Islet precursor cell (in vitro differentiated cells): ENCODE results near the gene BCL2.

Source experiments
- DNase-seq: peaks from one replicate; pipeline ENCODE4 v3.0.0-alpha.2; 2018

Gene BCL2

DNA sequence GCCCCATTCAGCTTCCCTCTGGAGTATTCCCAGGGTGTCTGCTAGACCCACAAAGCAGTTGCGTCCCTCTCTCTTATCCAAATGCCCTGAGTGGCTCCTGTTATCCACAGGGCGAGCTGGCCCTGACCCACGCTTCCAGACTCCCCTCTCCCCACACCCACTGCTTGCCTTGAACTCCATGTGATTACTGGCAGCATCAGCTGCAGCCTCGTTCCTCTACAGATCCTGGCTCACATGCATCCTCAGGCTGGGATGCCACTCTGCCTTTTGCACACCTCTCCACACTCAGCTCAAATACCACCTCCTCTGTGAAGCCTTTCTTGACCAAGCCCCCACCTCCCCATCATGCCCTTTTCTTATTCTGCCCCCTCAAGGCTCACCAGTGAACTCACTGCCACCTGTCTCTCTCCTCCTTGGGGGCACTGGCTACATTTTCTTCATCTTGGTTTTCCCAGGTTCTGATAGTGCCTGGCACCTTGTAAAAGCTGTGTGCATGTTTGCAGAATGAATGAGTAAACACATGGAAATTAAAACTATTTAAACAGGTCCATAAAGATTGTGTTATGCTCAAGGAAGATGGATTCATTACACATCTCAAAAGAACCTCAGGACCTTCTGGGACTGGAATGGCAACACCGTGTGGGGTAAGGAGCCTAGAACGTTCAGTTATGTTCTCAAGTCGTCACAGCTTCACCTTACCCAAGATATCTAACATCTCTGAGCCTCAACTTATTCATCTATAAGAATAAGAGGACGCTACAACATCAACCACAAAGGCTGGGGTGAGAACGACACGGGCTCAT is 165.0 kb downstream of the BCL2 start:
- no peak for DNase-seq

DNA sequence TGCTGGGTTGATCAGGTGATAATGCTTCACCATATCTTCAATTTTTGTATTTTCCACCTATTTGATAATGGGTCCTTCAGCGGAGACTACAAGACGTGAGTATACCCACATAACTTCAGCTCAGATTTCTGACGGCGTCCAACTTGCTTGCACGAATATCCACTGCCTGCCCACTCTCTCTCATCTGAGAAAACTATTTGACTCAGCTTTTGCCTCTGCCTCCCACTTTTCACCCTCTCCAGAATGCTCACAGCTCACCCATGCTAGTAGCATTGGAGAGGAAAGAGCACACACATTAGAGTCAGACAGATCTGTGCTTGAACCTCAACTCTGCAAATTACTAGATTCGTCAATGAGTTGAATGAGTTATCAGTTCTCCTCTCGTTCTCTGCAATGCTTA is 166.8 kb downstream of the BCL2 start:
- DNase-seq: no peak

DNA sequence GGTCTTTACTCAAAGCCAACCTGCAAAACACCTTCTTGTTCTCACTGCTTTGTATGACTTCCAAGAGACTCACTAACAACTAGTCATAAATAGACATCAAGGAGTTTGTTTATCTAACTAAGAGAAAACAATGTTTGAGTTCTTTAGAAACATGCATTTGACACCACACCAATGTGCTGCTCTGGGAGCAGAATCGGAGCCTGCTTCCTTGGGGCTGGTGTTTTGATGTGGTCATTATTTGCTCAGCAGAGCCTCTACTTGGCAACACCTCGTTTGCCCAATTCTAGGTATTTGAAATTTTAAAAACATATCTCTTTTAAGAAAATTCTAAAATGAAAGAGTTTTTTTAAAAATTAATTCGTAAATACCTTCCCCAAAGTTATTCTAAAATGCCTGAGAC is 167.5 kb downstream of the BCL2 start:
- no peak for DNase-seq

- DNase-seq: no peak
These were observed 168.0 kb downstream of the BCL2 start for GRCh38 chr18:63151539-63151938.

DNA sequence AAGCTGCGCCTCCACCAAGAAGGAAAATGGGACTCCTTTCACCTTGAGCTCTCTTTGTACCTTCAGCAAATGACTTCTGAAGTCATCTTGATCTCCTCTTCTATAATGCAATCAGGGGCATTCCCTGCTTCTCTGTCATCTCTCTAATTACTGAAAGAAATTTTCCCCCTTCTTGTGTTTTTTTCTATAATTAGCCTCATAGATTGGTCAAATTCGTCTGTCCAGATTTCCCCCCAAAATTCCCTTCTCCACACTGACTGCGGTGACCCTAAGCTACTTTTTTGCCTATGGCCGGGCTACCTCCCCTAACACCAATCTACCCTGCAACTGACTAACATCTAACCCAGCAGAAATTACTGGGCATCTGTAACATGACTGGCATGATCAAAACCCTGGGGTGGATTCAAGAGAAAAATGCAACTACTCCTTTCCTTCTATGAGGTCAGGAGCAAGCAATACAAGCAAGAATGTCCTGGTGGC is 168.6 kb downstream of the BCL2 start:
- no peak for DNase-seq

- no peak for DNase-seq
These were observed 169.2 kb downstream of the BCL2 start for GRCh38 chr18:63150326-63150725.

DNA sequence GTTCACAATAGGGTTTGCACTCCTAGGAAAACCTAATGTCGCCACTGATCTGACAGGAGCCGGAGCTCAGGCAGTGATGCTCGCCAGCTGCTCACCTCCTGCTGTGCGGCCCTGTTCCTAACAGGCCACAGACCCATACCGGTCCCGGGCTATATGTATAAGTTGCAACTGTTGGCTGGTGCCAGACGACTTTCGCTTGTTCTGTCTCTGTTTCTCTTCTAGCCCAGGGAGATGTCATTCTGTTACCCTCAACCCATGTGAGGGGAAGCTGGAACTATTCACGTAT is 170.3 kb downstream of the BCL2 start:
- peak; percentile 27 for DNase-seq

- no peak for DNase-seq
These were observed 170.9 kb downstream of the BCL2 start for GRCh38 chr18:63148449-63149301.

- DNase-seq: no peak
These were observed 171.6 kb downstream of the BCL2 start for GRCh38 chr18:63147973-63148372.

DNA sequence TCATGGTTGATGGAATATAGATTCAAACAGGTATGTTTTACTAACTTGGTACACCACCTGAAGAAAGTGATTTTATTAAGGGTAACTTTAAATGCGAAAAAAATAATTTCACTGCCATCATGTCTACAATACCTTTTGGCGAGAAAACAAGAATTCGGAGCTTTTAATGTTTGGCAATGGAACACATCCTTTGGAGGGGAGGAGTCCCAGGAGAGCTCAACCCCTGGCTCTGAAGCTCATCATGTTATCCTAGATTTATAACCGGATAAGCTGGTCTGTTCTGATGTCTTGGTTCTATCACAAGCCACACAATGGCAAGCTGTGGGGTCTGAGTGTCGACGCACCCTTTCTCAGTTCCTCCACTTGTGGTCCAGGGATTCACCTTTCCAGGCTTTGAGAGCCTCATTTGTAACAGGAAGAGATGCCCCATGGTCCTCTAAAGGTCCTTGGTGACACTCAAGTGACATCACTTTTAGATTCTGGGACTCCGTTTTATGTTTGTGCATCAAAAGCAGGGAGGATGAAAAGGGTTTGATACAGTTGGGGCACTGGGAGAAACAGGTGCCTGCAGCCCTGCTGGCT is 172.7 kb downstream of the BCL2 start:
- DNase-seq: no peak

DNA sequence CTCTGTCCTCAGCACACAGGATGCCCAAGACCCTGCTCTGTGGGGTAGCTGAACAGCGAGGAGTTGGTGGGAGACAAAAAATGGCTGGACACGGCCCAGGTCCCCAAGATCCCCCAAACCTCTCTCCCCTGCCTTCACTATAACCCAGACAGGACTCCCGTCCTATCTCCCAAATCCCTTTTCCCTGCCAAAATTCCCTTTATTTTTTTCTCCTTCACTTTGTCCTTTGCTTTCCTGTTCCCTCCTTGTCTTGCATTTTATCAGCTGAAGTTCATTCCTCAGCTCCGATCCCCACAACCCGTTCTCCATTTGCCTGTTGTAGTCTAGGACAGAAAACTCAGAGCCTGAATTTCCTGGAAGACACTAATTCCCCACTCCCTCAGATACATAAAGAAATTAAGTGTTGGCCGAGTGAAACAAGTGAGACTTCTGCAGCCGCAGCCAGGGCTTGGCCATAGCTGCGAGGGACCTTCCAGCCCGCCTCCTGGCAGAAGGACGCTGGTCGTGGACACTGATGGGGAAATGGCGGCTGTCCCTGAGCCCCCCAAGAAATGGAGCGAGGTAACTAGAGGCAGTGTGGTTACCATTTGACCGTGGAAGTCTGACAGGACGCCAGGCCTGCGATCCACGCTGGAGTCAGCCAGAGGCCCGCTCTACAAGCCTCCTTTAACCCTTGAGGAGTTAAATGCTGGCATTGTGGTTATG is 173.6 kb downstream of the BCL2 start:
- no peak for DNase-seq

DNA sequence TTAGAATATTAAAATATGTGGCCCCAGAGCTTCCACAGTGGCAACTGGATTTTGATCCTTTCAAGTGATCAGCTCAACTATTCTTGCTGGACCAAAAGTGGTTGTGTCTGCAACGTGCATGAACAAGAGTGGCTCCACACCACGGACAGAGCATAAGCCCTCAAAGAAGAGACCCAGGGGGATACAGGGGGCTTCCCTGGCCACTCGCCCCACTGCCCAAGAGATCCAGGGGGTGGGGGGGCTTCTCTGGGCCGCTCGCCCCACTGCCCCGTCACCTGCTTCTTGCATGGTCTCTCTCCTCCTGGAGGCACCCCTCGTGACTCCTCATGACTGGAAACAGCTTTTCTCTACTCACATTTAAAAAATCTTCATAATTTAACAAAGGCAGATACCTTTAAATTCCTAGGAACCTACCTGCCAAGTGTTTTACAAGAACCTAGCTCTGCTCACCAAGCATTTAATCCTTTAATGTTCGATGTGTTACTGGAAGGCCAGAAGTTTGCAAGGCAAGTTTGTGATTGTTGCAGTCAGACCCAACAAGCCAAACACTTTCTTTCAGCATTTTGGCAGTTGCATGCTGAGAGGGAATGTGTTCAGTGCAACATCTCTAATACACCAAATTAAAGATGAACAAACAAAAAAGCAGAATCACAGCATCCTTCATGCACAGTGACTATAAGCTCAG is 174.3 kb downstream of the BCL2 start:
- no peak for DNase-seq

GRCh38 chr18:63144748-63145147 is 174.8 kb downstream of the BCL2 start:
- no peak for DNase-seq

- DNase-seq: no peak
These were observed 176.2 kb downstream of the BCL2 start for GRCh38 chr18:63143330-63143771.

- DNase-seq: no peak
These were observed 176.9 kb downstream of the BCL2 start for GRCh38 chr18:63142594-63143225.

- no peak for DNase-seq
These were observed 177.8 kb downstream of the BCL2 start for GRCh38 chr18:63141778-63142176.

- DNase-seq: no peak
These were observed 178.4 kb downstream of the BCL2 start for GRCh38 chr18:63140997-63141777.

- DNase-seq: no peak
These were observed 179.5 kb downstream of the BCL2 start for GRCh38 chr18:63140038-63140450.

GRCh38 chr18:63138436-63139340 is 180.9 kb downstream of the BCL2 start:
- DNase-seq: no peak

DNA sequence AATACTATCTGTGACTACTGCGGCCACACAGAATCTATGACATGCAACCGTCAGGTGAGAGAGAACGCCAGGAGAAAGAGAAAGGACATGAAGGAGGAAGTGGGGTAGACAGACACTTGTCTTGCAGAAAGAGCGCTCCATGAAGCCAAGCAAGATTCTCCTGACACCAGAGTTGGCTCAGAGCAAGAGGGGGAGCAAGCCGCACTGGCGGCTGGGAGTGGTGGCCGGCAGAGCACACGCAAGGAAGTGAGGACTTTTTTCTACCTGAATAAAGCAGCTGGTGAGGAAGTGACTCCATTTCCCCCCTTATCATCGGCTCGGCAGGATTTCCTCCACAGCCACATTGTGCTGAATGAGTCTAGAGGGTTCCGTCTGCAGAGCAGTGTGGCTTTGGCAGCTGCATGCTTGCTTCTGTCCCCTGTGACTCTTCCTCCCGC is 181.6 kb downstream of the BCL2 start:
- DNase-seq: no peak
